NB4 (cell line): ENCODE measurements around the gene TBXAS1.

Source experiments
- DNase-seq: peaks from one replicate; pipeline ENCODE4 v3.0.0; 2010; ENCODE audit warnings: low read depth
- H3K4me3 ChIP-seq: one replicate; pipeline ENCODE4 v1.5.1; 2011; ENCODE audit warnings: mild to moderate bottlenecking, low read depth, low read length, moderate library complexity
- CTCF ChIP-seq: IDR thresholded peaks from one replicate; pipeline ENCODE4 v1.5.1; 2012; ENCODE audit warnings: low read depth, low read length
- MAX ChIP-seq: IDR thresholded peaks from 2 replicates; pipeline ENCODE4 v1.6.1; 2011; ENCODE audit warnings: low read depth, low read length
- MYC ChIP-seq: IDR thresholded peaks from 2 replicates; pipeline ENCODE4 v1.6.1; 2011; ENCODE audit warnings: low read depth, low read length
- POLR2A ChIP-seq: IDR thresholded peaks from 2 replicates; pipeline ENCODE4 v1.6.1; 2011; ENCODE audit warnings: mild to moderate bottlenecking; ENCODE audit not compliant: insufficient read length; ENCODE audit errors: extremely low read depth

The TBXAS1 gene

GRCh38 chr7:140025814-140026433, 196.9 kb downstream of the TBXAS1 start:
- TF ChIP-seq POLR2A, result no peak
- no peak for TF ChIP-seq MYC
- TF ChIP-seq MAX, result no peak
- TF ChIP-seq CTCF, result no peak
- DNase-seq, result no peak
- H3K4me3 ChIP-seq, result no peak overlapping the region

- no peak overlapping the region for H3K4me3 ChIP-seq
- no peak for DNase-seq
- TF ChIP-seq CTCF (no peak), MAX (no peak), MYC (no peak), POLR2A (no peak)
Observed at GRCh38 chr7:140026935-140027334, 197.9 kb downstream of the TBXAS1 start.

- no peak for DNase-seq
- no peak overlapping the region for H3K4me3 ChIP-seq
- TF ChIP-seq CTCF (no peak), POLR2A (no peak), MAX (no peak), MYC (no peak)
Observed at GRCh38 chr7:140027858-140028257, 198.8 kb downstream of the TBXAS1 start.

GRCh38 chr7:140028311-140028710, 199.2 kb downstream of the TBXAS1 start:
- no peak overlapping the region for H3K4me3 ChIP-seq
- no peak for DNase-seq
- no peak for TF ChIP-seq MAX
- no peak for TF ChIP-seq POLR2A
- TF ChIP-seq CTCF, result no peak
- no peak for TF ChIP-seq MYC

GRCh38 chr7:140029072-140029471, 200.0 kb downstream of the TBXAS1 start:
- H3K4me3 ChIP-seq, result no peak overlapping the region
- TF ChIP-seq MYC (no peak), POLR2A (no peak), MAX (no peak), CTCF (no peak)

GRCh38 chr7:140031364-140031763, 202.3 kb downstream of the TBXAS1 start:
- TF ChIP-seq MYC (no peak), POLR2A (no peak), MAX (no peak), CTCF (no peak)

More at GRCh38 chr7:140029072-140029471, 200.0 kb downstream of the TBXAS1 start:
- no peak for DNase-seq

More at GRCh38 chr7:140031364-140031763, 202.3 kb downstream of the TBXAS1 start:
- no peak overlapping the region for H3K4me3 ChIP-seq
- no peak for DNase-seq
